HG02970 (cell line): ENCODE data around the gene GASK1B.

ENCODE experiments used
- ATAC-seq: cut with Tn5 transposase; IDR thresholded peaks from one replicate; pipeline ENCODE4 v1.9.1; 2021; ENCODE audit warnings: mild to moderate bottlenecking, moderate library complexity, moderate number of reproducible peaks; ENCODE audit not compliant: unreplicated experiment, low FRiP score

GASK1B gene

GRCh38 chr4:158189422-158189821 is 16.6 kb upstream of the GASK1B start:
- no peak for ATAC-seq

GRCh38 chr4:158186815-158187214 is 14.0 kb upstream of the GASK1B start:
- no peak for ATAC-seq

- no peak for ATAC-seq
Measured at GRCh38 chr4:158182736-158183135, 9.9 kb upstream of the GASK1B start.

GRCh38 chr4:158181906-158182305 is 9.1 kb upstream of the GASK1B start:
- ATAC-seq, result no peak

- ATAC-seq, result no peak
Measured at GRCh38 chr4:158179465-158179864, 6.6 kb upstream of the GASK1B start.

GRCh38 chr4:158176776-158177175 is 4.0 kb upstream of the GASK1B start:
- no peak for ATAC-seq

- no peak for ATAC-seq
Measured at GRCh38 chr4:158176108-158176507, 3.3 kb upstream of the GASK1B start.

DNA sequence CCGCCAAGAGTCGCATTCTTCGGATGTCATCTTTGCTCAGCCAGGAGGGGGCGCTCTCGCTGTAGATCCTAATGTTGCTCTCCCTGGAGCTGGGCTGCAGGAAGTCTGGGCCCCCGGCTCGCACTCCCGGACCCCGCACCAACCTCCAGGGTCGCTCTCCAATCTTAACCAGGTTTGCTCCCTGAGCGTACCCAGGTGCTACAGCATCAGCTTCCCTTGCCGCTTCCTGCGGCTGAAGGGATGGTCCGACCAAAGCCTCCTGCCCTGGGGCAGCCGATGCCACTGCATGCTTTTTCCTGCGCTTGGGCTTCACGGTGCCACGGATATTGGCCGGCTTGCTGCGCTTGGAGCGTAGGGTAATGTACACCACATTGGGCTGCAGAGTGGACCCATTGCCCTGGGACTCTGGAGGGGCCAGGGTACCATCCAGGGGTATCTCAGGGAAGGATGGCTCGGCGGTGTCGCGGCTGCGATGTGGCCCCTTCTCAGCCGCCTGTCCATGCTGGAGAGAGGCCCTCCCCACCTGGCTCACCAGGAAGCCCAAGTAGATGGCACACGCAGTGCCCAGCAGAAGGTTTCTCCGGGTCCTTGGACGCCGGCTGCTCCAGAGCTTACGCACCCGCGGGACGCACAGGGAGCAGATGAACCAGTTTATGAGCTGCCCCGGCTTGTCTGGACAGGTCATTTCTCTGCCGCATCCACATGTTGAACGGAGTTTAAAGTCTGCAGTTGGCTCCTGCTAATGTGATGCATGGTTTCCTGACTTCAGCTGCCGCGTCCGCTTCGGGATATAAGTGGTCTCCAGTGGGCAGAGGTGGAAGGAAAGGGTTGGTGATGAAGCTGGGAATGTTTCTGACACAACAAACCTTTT is 1.9 kb downstream of the GASK1B start:
- no peak for ATAC-seq

DNA sequence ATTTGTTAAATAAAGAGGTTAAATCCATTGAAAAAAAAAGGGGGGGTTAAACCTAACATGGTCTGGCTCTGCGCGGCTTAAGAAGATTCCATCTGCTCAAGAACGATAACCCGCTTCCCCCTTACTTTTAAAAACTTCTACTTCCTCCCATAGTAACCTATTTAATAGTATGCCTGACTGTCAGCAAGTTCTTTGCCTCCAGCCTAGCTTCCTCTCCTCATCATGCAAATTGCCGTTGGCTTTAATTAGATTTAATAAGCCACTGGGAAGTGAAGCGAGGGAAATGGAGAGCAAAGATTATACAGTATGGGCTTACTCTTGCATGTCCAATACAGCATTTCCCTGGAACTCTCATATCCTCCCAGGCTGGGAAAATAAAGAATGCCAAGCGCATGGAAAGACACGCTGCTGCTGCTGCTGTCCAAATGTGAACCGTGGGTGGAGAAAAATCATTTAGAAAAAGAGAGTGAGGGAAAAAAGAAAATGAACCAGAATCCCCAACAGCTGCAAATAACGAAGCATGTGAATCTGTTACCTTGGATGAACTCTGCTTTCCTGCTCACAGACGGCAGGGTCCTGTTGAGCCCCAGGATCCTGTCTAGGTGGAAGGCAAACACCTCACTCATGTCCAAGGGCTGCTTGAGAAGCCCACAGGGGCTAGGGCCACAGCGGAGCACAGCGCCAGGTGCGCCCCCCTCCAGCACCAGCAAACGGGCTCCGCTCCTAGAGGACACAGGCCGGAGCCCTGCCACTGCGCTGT is 2.7 kb downstream of the GASK1B start:
- ATAC-seq, result no peak

GRCh38 chr4:158169506-158169905 is 3.3 kb downstream of the GASK1B start:
- no peak for ATAC-seq

DNA sequence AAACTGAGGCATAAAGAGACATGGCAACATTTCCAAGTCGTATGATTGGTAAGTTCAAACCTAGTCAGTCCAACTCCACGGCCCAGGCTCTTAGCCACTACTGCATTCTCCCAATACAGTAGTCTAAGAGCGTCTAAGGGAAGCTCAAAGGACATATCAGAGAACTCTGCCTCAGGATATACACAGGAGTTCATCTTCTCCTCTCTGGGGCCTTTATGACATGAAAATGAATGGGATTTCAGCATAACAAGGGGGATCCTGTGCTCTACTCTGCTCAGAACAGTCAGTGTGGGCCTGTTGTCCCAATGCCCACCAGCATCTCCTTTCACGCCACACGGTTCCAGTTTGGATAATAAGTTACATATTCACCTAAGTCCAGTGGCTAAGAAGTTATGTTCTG is 4.2 kb downstream of the GASK1B start:
- no peak for ATAC-seq

GRCh38 chr4:158166701-158167100 is 6.1 kb downstream of the GASK1B start:
- ATAC-seq, result no peak

- ATAC-seq, result no peak
Measured at GRCh38 chr4:158164768-158165213, 8.0 kb downstream of the GASK1B start.

- no peak for ATAC-seq
Measured at GRCh38 chr4:158163941-158164767, 8.7 kb downstream of the GASK1B start.

DNA sequence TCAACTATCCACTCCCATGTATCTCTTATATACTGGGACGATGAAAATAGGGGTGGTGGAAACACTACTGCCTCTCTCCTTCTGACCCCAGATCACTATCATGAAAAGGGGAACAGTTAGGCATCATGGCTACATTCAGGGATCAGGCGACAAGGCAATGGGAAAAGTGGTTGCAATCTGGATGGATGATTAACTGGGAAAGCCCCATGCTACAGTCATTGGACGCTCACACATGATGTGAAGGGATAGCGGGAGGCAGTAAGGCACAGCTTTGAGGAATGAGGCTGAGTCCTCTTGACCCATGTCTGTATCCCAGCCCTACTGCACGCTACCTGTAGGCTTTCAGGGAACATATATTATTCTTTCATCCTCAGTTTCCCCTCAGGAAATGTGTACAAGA is 10.2 kb downstream of the GASK1B start:
- ATAC-seq, result no peak

GRCh38 chr4:158161551-158162354 is 11.1 kb downstream of the GASK1B start:
- ATAC-seq, result no peak

DNA sequence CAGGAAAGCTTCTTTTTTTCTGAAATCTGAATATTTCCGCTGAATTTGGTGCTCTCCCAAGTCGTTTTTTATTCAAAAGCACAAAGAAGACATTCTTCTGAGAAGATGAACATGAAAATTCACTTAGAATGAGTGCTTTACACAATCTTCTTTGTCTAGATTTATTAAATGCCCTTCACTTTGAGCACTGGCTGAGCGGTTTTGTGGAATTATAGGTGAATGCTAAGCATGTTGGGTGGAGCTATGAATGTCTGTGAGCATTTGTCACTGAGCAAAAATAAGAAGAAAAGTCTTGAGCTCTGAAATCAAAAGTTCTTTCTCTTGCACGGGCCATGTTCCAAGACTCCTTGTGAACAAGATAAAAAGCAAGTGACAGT is 13.1 kb downstream of the GASK1B start:
- no peak for ATAC-seq

DNA sequence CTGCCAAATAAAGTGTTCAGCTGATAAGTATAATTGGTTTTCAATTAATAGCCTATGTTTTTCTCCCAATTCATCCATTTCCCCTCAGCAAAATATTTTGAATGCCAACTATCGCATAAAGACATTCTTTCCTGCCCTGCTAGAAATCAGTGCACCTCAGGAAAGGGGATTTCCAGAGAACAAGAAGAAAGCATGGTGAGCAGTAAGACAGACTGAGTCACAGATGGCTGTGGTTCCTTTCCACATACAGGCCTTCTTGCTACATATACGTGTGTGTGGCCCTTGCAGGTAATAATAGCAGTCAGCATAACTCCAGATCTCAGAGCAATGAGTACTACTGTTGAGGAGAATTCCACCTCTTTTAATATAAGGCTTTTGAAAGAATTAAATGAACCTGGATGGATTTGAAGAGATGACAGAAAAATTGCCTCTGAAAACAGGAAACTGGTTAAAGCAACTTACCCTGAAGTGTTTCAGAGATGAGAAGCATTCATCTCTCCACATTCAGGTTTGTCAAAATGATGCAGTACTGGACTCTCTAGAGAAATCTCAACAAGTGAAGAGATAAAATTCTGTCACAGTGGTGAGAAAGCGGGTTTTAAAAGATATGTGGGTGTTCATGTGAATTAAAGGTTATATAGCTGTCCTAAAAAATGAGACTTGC is 13.6 kb downstream of the GASK1B start:
- no peak for ATAC-seq

DNA sequence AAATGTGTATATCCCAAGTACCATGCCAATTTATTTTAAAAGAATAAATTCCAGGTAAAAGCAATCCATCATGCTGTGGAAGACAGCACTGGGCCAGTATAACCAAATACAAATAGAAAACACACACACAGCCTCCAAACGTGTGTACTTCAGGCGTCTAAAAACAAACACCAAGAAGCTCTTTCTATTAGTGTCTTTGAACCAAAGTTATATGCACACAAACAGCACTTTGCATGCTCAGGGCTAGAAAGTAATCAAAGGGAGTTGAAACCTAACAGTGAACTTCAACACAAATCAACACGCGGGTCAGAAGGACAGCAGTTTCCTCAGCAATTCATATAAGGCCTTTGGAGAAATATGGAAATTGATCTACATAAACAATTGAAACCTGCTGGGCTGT is 15.4 kb downstream of the GASK1B start:
- no peak for ATAC-seq
